ENCODE measurements around the gene QSER1. TPM values are rescaled to one million over a fixed set of nuclear protein-coding genes. Genes with fewer than 3 reads are reported as not detected.

Gene QSER1
- total and polyA plus RNA-seq, 9 of the 15 experiments (the other 6 are each of a cell fraction or from before 2014, with no cell fraction given) = 5.8 to 33.6 (median 22.3) TPM

- no peak for TF ChIP-seq ZNF586 (CRISPR knock-in tag; conservative IDR thresholded peaks at IDR 0.05)
- no peak for TF ChIP-seq MYBL2 (IDR thresholded peaks at IDR 0.05; ENCODE audit: low read depth)
- no peak for TF ChIP-seq MYBL2 (CRISPR knock-in tag; IDR thresholded peaks at IDR 0.05; ENCODE audit: borderline replicate concordance)
- peak; percentile 97 for TF ChIP-seq TFE3 (CRISPR knock-in tag; IDR thresholded peaks at IDR 0.05)
- 0 out of 2 replicates have a peak, but pooled peaks have one; percentile 12 for TF ChIP-seq ESRRA (IDR thresholded peaks at IDR 0.05; ENCODE audit: borderline replicate concordance, low read depth)
- 0 out of 4 replicates have a peak, but pooled peaks of 1 of the 2 experiments have one; percentile 22 for TF ChIP-seq SIN3A (IDR thresholded peaks at IDR 0.05; ENCODE audit: borderline replicate concordance in 2 of 2, control insufficient read depth in 1 of 2, low read depth in 2 of 2, low read length in 2 of 2)
- TF ChIP-seq CBX8 (IDR thresholded peaks at IDR 0.05; ENCODE audit: borderline replicate concordance, extremely low read depth, low read depth, low read length, poor library complexity, severe bottlenecking) = no peak
- no peak for TF ChIP-seq SNAPC5 (CRISPR knock-in tag; IDR thresholded peaks at IDR 0.05)
- no peak for TF ChIP-seq ZNF124 (CRISPR knock-in tag; IDR thresholded peaks at IDR 0.05)
- no peak for TF ChIP-seq ZNF766 (CRISPR knock-in tag; conservative IDR thresholded peaks at IDR 0.05)
- no peak for TF ChIP-seq KDM4B (IDR thresholded peaks at IDR 0.05; ENCODE audit: borderline replicate concordance in 2 of 2, low read depth in 1 of 2)
- no peak for TF ChIP-seq ZBTB33 (CRISPR knock-in tag; IDR thresholded peaks at IDR 0.05)
- TF ChIP-seq HMG20A (CRISPR knock-in tag; conservative IDR thresholded peaks at IDR 0.05) = no peak
- no peak for TF ChIP-seq ZNF699 (CRISPR knock-in tag; IDR thresholded peaks at IDR 0.05; ENCODE audit: insufficient replicate concordance)
- TF ChIP-seq ZNF408 (CRISPR knock-in tag; IDR thresholded peaks at IDR 0.05; ENCODE audit: low read depth) = no peak
- peak; percentile 81; the same call in 1 of the 2 replicates for TF ChIP-seq EP400 (IDR thresholded peaks at IDR 0.05)
- TF ChIP-seq SFPQ (IDR thresholded peaks at IDR 0.05; ENCODE audit: low read depth, low read length) = no peak
- no peak for TF ChIP-seq ZNF174 (CRISPR knock-in tag; IDR thresholded peaks at IDR 0.05)
These were observed 123.3 kb downstream of the QSER1 start, which contains the start of gene DEPDC7 (continued) for GRCh38 chr11:33015621-33016551.
